ENCODE results near the gene MACROH2A2. TPM values are rescaled to one million over a fixed set of nuclear protein-coding genes. Genes with fewer than 3 reads are reported as not detected.

Gene MACROH2A2
- total RNA-seq = 1 to 10 TPM; 2.2 TPM
- 4.0 TPM for polyA plus RNA-seq (2013, experiment 1 of 2)
- polyA plus RNA-seq (2013, experiment 2 of 2) = 4.7 TPM
- total RNA-seq = 0.73 to 30.4 (median 8.7) reads per million in 172 experiments

- Histone ChIP-seq H3K27ac (ENCODE audit: low read depth in 1 of 2, low read length in 2 of 2) (no peak within 1 kb of the TSS), H3K36me3 (ENCODE audit: insufficient read depth, low read length) (no peaks in the 10 kb centered on the region), H3K4me1 (ENCODE audit: insufficient read depth, low read length) (peaks cover 10% of the 10 kb centered on the region), H3K4me3 (ENCODE audit: low read length) (peak within 1 kb of the TSS; percentile 45), H3K27me3 (ENCODE audit: control insufficient read depth in 1 of 2, insufficient read depth in 2 of 2, low read length in 2 of 2) (peaks cover 23 to 66% of the 10 kb centered on the region in 2 experiments), H3K9me3 (ENCODE audit: control insufficient read depth in 1 of 2, insufficient read depth in 1 of 2, low read length in 2 of 2) (peaks cover 0 to 4% of the 10 kb centered on the region in 2 experiments)
- ATAC-seq (ENCODE audit: poor library complexity) = no peak
- Mint-ChIP-seq H3K27me3 (peaks cover 68% of the 10 kb centered on the region), H3K4me3 (peak within 1 kb of the TSS; percentile 82), H3K9me3 (no peaks in the 10 kb centered on the region), H3K36me3 (ENCODE audit: low read depth) (no peaks in the 10 kb centered on the region), H3K4me1 (ENCODE audit: low read depth) (no peaks in the 10 kb centered on the region), H3K27ac (no peak within 1 kb of the TSS)
- ChIA-PET CTCF (no interaction called here), POLR2A (no interaction called here)
- intact Hi-C loops (cut with DNase I, micrococcal nuclease) = no loop called here
- TF ChIP-seq CTCF (IDR thresholded peaks at IDR 0.05) = no peak
- peak in 1 of 14 experiments; percentile 10 for DNase-seq
These were observed at the start of gene MACROH2A2 for GRCh38 chr10:70052462-70053217. MACROH2A2 (plus strand) TSS chr10:70052846; CDS start chr10:70075659, 22,813 bp downstream.

GRCh38 chr10:70007116-70007820 is 45.4 kb upstream of the MACROH2A2 start:
- CTCF ChIA-PET = no interaction called here
- ATAC-seq (ENCODE audit: poor library complexity) (no peak), DNase-seq (no peak)
- no peak for TF ChIP-seq CTCF (IDR thresholded peaks at IDR 0.05)
- H3K36me3 ChIP-seq (ENCODE audit: insufficient read depth, low read length) = no peaks in the 10 kb centered on the region
- intact Hi-C loops (cut with DNase I, micrococcal nuclease) = no loop called here
- Mint-ChIP-seq H3K4me3 (no peak overlapping the region), H3K36me3 (ENCODE audit: low read depth) (no peaks in the 10 kb centered on the region), H3K4me1 (ENCODE audit: low read depth) (no peaks in the 10 kb centered on the region), H3K27ac (no peak overlapping the region), H3K27me3 (peaks cover 72% of the 10 kb centered on the region), H3K9me3 (no peaks in the 10 kb centered on the region)
- POLR2A ChIA-PET = no interaction called here
- peaks cover 0 to under 1% of the 10 kb centered on the region in 2 experiments for H3K9me3 ChIP-seq (ENCODE audit: control insufficient read depth in 1 of 2, insufficient read depth in 1 of 2, low read length in 2 of 2)
- no peak overlapping the region for H3K4me3 ChIP-seq (ENCODE audit: low read length)
- H3K27ac ChIP-seq (ENCODE audit: low read depth in 1 of 2, low read length in 2 of 2) = no peak overlapping the region
- H3K27me3 ChIP-seq (ENCODE audit: control insufficient read depth in 1 of 2, insufficient read depth in 2 of 2, low read length in 2 of 2) = peaks cover 5 to 39% of the 10 kb centered on the region in 2 experiments
- no peaks in the 10 kb centered on the region for H3K4me1 ChIP-seq (ENCODE audit: insufficient read depth, low read length)

GRCh38 chr10:70031215-70031614 is 21.4 kb upstream of the MACROH2A2 start:
- no peak for DNase-seq
- ChIA-PET POLR2A (no interaction called here), CTCF (no interaction called here)
- Histone ChIP-seq H3K27ac (ENCODE audit: low read depth in 1 of 2, low read length in 2 of 2) (no peak overlapping the region), H3K4me1 (ENCODE audit: insufficient read depth, low read length) (no peaks in the 10 kb centered on the region), H3K9me3 (ENCODE audit: control insufficient read depth in 1 of 2, insufficient read depth in 1 of 2, low read length in 2 of 2) (peaks cover 3 to 19% of the 10 kb centered on the region in 2 experiments), H3K27me3 (ENCODE audit: control insufficient read depth in 1 of 2, insufficient read depth in 2 of 2, low read length in 2 of 2) (peaks cover 6 to 10% of the 10 kb centered on the region in 2 experiments), H3K36me3 (ENCODE audit: insufficient read depth, low read length) (no peaks in the 10 kb centered on the region), H3K4me3 (ENCODE audit: low read length) (no peak overlapping the region)
- Mint-ChIP-seq H3K27me3 (peaks cover 33% of the 10 kb centered on the region), H3K9me3 (peaks cover 6% of the 10 kb centered on the region), H3K4me3 (no peak overlapping the region), H3K36me3 (ENCODE audit: low read depth) (no peaks in the 10 kb centered on the region), H3K4me1 (ENCODE audit: low read depth) (no peaks in the 10 kb centered on the region), H3K27ac (no peak overlapping the region)
- ATAC-seq (ENCODE audit: poor library complexity) = no peak
- TF ChIP-seq CTCF (IDR thresholded peaks at IDR 0.05) = no peak
- intact Hi-C loops (cut with DNase I, micrococcal nuclease) = no loop called here
